Panc1 (cell line): Measurements from ENCODE around the gene ACSL6. TPM values are rescaled to one million over a fixed set of nuclear protein-coding genes. Genes with fewer than 3 reads are reported as not detected.

Experiments used
- ATAC-seq: fragments of 200-7000 bp; cut with Tn5 transposase; 2 replicates; pipeline ENCODE4 v1.9.1; 2020; ENCODE audit warnings: mild to moderate bottlenecking, moderate library complexity
- BruUV-seq: library from RNA; stranded (reverse); fragments of 400-500 nt; replicated peaks from 2 replicates; lab custom pipeline; 2021; lab: Mats Ljungman, UMichigan
- CTCF ChIA-PET: fragments of 300-600 bp; sonication (Branson Sonifier 250); formaldehyde crosslinking; loops from one replicate; lab custom pipeline; 2022; ENCODE audit warnings: antibody characterized with exemption; lab: Charles Lee
- POLR2A ChIA-PET: fragments of 300-600 bp; sonication (Branson Sonifier 250); formaldehyde crosslinking; loops from one replicate; lab custom pipeline; 2022; ENCODE audit warnings: antibody characterized with exemption; lab: Charles Lee
- DNase-seq: peaks from one replicate; pipeline ENCODE4 v3.0.0-alpha.2; 2010; ENCODE audit warnings: low read depth, low spot score
- H3K27ac ChIP-seq: 2 replicates; pipeline ENCODE4 v1.5.1; 2011; ENCODE audit warnings: mild to moderate bottlenecking, low read length, inconsistent platforms
- H3K27me3 ChIP-seq: fragments of 200-500 bp; sonication (Bioruptor generic); 2 replicates; pipeline ENCODE4 v1.6.0; 2014; ENCODE audit warnings: low read length, inconsistent platforms; ENCODE audit not compliant: control insufficient read depth, insufficient read depth
- H3K36me3 ChIP-seq: fragments of 200-500 bp; sonication (Bioruptor generic); 2 replicates; pipeline ENCODE4 v1.5.1; 2014; ENCODE audit warnings: inconsistent platforms, mild to moderate bottlenecking, low read length, moderate library complexity; ENCODE audit not compliant: control insufficient read depth, insufficient read depth
- H3K4me1 ChIP-seq: 2 replicates; pipeline ENCODE4 v1.5.1; 2011; ENCODE audit warnings: inconsistent platforms, mild to moderate bottlenecking, low read length, moderate library complexity; ENCODE audit not compliant: control insufficient read depth, insufficient read depth
- H3K4me3 ChIP-seq, 2 experiments: 2 replicates each; pipeline ENCODE4 v1.5.1; 2011 to 2012; ENCODE audit warnings: low read depth in 2 of 2, low read length in 2 of 2, mild to moderate bottlenecking in 2 of 2, inconsistent platforms in 1 of 2, moderate library complexity in 1 of 2
- H3K9me3 ChIP-seq: fragments of 200-500 bp; sonication (Bioruptor generic); 2 replicates; pipeline ENCODE4 v1.5.1; 2014; ENCODE audit warnings: low read depth, mild to moderate bottlenecking, inconsistent platforms, low read length, moderate library complexity; ENCODE audit not compliant: control insufficient read depth, insufficient read depth
- CTCF ChIP-seq: fragments of 450-650 bp; IDR thresholded peaks from 2 replicates; pipeline ENCODE4 v1.5.1; 2017; ENCODE audit warnings: mild to moderate bottlenecking
- POLR2AphosphoS5 ChIP-seq: IDR thresholded peaks from 2 replicates; pipeline ENCODE4 v1.6.1; 2012; ENCODE audit warnings: mild to moderate bottlenecking, low read depth, low read length, moderate library complexity
- REST ChIP-seq, 2 experiments: IDR thresholded peaks; 2 replicates each; pipeline ENCODE4 v1.6.1; 2011 to 2012; ENCODE audit warnings: low read depth in 2 of 2, control low read depth in 1 of 2, low read length in 1 of 2, mild to moderate bottlenecking in 1 of 2, moderate library complexity in 1 of 2; ENCODE audit not compliant: insufficient read depth in 1 of 2
- SIN3A ChIP-seq: IDR thresholded peaks from 2 replicates; pipeline ENCODE4 v1.6.1; 2012; ENCODE audit warnings: low read depth, mild to moderate bottlenecking, low read length, moderate library complexity, borderline replicate concordance; ENCODE audit not compliant: insufficient read depth
- TCF7L2 ChIP-seq: IDR thresholded peaks from 2 replicates; pipeline ENCODE4 v1.6.1; 2011; ENCODE audit warnings: mild to moderate bottlenecking, low read depth, low read length, inconsistent platforms
- in situ Hi-C: cut with HindIII; loops from 2 replicates; pipeline ENCODE4 v1.10.0; 2016; ENCODE audit warnings: low sequenced_read_pairs, low pct_unique_long_range_greater_than_20kb
- intact Hi-C: fragments of 100-400 bp; cut with micrococcal nuclease; formaldehyde crosslinking; loops from one replicate; pipeline ENCODE4 v1.10.0; 2022; ENCODE audit not compliant: unreplicated experiment
- total RNA-seq: library from RNA; stranded (reverse); gene quantifications from one replicate; pipeline ENCODE4 v1.2.1, GENCODE V29; 2021; ENCODE audit not compliant: unreplicated experiment

Gene ACSL6
- total RNA-seq, 1 experiment from 2014 or later = 0.18 TPM

- DNase-seq = no peak
- Histone ChIP-seq H3K27ac (no peak overlapping the region), H3K4me3 (no peak overlapping the region), H3K27me3 (no peaks in the 10 kb centered on the region), H3K9me3 (no peaks in the 10 kb centered on the region), H3K36me3 (no peaks in the 10 kb centered on the region), H3K4me1 (no peaks in the 10 kb centered on the region)
- ATAC-seq = no peak
- POLR2A ChIA-PET = no interaction called here
- intact Hi-C loops = no loop called here
- no TSS peak for BruUV-seq
- in situ Hi-C loops = no loop called here
- TF ChIP-seq REST (IDR thresholded peaks at IDR 0.05; ENCODE audit: insufficient read depth in 1 of 2, low read depth in 2 of 2, low read length in 1 of 2) (no peak), TCF7L2 (no peak), SIN3A (no peak), POLR2AphosphoS5 (no peak), CTCF (no peak)
- CTCF ChIA-PET = no interaction called here
Observed at GRCh38 chr5:131994533-131995226, 16.8 kb downstream of the ACSL6 start.

- no peak for ATAC-seq
- Histone ChIP-seq H3K27me3 (no peaks in the 10 kb centered on the region), H3K4me3 (no peak overlapping the region), H3K4me1 (no peaks in the 10 kb centered on the region), H3K9me3 (no peaks in the 10 kb centered on the region), H3K27ac (no peak overlapping the region), H3K36me3 (no peaks in the 10 kb centered on the region)
- CTCF ChIA-PET = interaction anchor here (0.5 kb wide), 1 partner anchor 255 kb away, joined by 4 read pairs; no protein-coding TSS in a partner anchor
- POLR2A ChIA-PET = no interaction called here
- no peak for TF ChIP-seq SIN3A
- TF ChIP-seq CTCF = no peak
- TF ChIP-seq REST (IDR thresholded peaks at IDR 0.05; ENCODE audit: insufficient read depth in 1 of 2, low read depth in 2 of 2, low read length in 1 of 2) = no peak
- no peak for TF ChIP-seq TCF7L2
- no peak for TF ChIP-seq POLR2AphosphoS5
- in situ Hi-C loops (no loop called here), intact Hi-C loops (no loop called here)
- DNase-seq = no peak
- no TSS peak for BruUV-seq
Observed at GRCh38 chr5:131994090-131994489, 17.4 kb downstream of the ACSL6 start.
